Measurements from ENCODE around the gene LMX1A. TPM values are rescaled to one million over a fixed set of nuclear protein-coding genes. Genes with fewer than 3 reads are reported as not detected.

The LMX1A gene
- polyA plus RNA-seq, 1 donor (not counting 4 experiments of a cell fraction or from before 2014, with no cell fraction given), result not detected

DNA sequence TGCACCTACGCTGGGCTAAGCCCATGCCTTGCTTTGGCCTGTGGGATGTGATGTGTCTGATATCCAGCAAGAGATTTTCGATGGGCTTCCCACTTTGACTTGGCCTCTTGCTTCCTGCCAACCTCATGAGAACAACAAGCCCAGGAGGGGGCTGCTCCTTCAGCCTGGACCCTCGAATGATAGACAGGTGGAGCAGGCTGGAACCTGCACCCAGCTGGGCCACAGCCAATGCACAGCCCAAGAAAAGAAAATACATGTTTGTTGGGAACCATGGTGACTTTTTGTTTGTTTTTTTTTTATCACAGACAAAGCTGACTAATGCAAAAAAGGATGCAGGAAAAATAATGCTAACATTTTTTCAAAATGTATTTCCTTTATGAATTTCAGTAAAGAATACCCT is 144.3 kb downstream of the LMX1A start:
- Histone ChIP-seq H2AFZ (ENCODE audit: control insufficient read depth, low read length) (no peak overlapping the region), H3K9ac (ENCODE audit: control insufficient read depth, extremely low read depth, insufficient read depth, low read length) (no peak overlapping the region), H3K9me1 (ENCODE audit: control insufficient read depth, extremely low read depth, insufficient read depth, low read length) (no peaks in the 10 kb centered on the region), H3K4me3 (ENCODE audit: control insufficient read depth in 2 of 3, extremely low read depth in 1 of 3, insufficient read depth in 2 of 3, low read depth in 1 of 3, low read length in 3 of 3) (no peak overlapping the region), H3K27me3 (ENCODE audit: control insufficient read depth, extremely low read depth, insufficient read depth, low read length) (no peaks in the 10 kb centered on the region), H3K9me3 (ENCODE audit: control insufficient read depth, low read depth, low read length) (no peaks in the 10 kb centered on the region), H3K79me2 (ENCODE audit: control insufficient read depth, insufficient read depth, low read length) (no peaks in the 10 kb centered on the region), H3K27ac (ENCODE audit: control insufficient read depth, insufficient read depth, low read length) (no peak overlapping the region), H3K4me2 (ENCODE audit: control insufficient read depth, extremely low read depth, insufficient read depth, low read depth, low read length) (no peak overlapping the region), H3K36me3 (ENCODE audit: control insufficient read depth in 2 of 2, extremely low read depth in 1 of 2, insufficient read depth in 2 of 2, low read length in 2 of 2) (no peaks in the 10 kb centered on the region), H3K4me1 (ENCODE audit: control insufficient read depth, extremely low read depth, insufficient read depth, low read length) (no peaks in the 10 kb centered on the region), H4K20me1 (ENCODE audit: control insufficient read depth, extremely low read depth, insufficient read depth, low read length) (peaks cover 3% of the 10 kb centered on the region)
- no peak for TF ChIP-seq EZH2 (IDR thresholded peaks at IDR 0.05; ENCODE audit: low read length)
- TF ChIP-seq, protein P1, sequence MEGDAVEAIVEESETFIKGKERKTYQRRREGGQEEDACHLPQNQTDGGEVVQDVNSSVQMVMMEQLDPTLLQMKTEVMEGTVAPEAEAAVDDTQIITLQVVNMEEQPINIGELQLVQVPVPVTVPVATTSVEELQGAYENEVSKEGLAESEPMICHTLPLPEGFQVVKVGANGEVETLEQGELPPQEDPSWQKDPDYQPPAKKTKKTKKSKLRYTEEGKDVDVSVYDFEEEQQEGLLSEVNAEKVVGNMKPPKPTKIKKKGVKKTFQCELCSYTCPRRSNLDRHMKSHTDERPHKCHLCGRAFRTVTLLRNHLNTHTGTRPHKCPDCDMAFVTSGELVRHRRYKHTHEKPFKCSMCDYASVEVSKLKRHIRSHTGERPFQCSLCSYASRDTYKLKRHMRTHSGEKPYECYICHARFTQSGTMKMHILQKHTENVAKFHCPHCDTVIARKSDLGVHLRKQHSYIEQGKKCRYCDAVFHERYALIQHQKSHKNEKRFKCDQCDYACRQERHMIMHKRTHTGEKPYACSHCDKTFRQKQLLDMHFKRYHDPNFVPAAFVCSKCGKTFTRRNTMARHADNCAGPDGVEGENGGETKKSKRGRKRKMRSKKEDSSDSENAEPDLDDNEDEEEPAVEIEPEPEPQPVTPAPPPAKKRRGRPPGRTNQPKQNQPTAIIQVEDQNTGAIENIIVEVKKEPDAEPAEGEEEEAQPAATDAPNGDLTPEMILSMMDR (optimal IDR thresholded peaks at IDR 0.05 in 1 of 3, IDR thresholded peaks at IDR 0.05 in 1 of 3, conservative IDR thresholded peaks at IDR 0.05 in 1 of 3; ENCODE audit: extremely low read depth in 1 of 3, insufficient read depth in 2 of 3, low read length in 3 of 3), result no peak
- DNase-seq (ENCODE audit: low read depth, low spot score) (no peak), FAIRE-seq (no peak)
- dilution Hi-C loops (cut with MboI; ENCODE audit: extremely low pct_ligation_motif_present, low sequenced_read_pairs), result no loop called here

DNA sequence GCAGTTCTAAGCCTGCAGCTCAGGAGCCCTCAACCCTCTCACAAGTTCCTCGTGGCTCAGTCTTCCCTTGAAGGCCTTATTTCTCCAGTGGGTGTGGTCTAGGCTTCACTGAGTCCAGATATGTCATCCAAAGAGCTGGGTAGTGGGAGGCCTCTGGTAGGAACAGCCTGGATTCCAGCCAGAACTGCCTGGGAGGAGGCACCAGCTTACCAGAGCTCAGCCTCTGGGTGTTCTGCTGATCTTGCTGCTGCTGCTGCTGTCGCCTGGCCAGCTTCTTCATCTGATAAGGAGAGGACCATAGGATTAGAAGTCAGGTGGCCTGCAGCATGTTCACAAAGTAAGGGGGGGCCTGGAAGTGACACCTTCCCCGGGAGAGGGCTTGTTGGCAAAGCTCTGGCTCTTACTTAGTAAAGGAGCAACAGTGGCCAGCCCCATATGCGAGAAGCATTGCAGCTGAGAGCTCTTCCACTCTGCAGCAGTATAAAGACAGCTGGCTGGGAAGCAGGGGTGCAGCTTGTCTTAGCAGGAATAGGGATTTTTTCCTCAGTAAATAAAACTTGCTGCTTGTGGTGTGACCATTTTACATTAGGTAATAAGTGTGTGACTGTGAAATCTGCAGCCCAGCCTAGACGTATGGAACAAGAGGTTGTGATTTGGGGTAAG is 148.5 kb downstream of the LMX1A start:
- Histone ChIP-seq H3K4me3 (ENCODE audit: control insufficient read depth in 2 of 3, extremely low read depth in 1 of 3, insufficient read depth in 2 of 3, low read depth in 1 of 3, low read length in 3 of 3) (no peak overlapping the region), H2AFZ (ENCODE audit: control insufficient read depth, low read length) (no peak overlapping the region), H3K27ac (ENCODE audit: control insufficient read depth, insufficient read depth, low read length) (no peak overlapping the region), H3K9me3 (ENCODE audit: control insufficient read depth, low read depth, low read length) (no peaks in the 10 kb centered on the region), H3K79me2 (ENCODE audit: control insufficient read depth, insufficient read depth, low read length) (no peaks in the 10 kb centered on the region), H3K27me3 (ENCODE audit: control insufficient read depth, extremely low read depth, insufficient read depth, low read length) (no peaks in the 10 kb centered on the region), H3K4me1 (ENCODE audit: control insufficient read depth, extremely low read depth, insufficient read depth, low read length) (no peaks in the 10 kb centered on the region), H3K9ac (ENCODE audit: control insufficient read depth, extremely low read depth, insufficient read depth, low read length) (no peak overlapping the region), H4K20me1 (ENCODE audit: control insufficient read depth, extremely low read depth, insufficient read depth, low read length) (no peaks in the 10 kb centered on the region), H3K36me3 (ENCODE audit: control insufficient read depth in 2 of 2, extremely low read depth in 1 of 2, insufficient read depth in 2 of 2, low read length in 2 of 2) (no peaks in the 10 kb centered on the region), H3K4me2 (ENCODE audit: control insufficient read depth, extremely low read depth, insufficient read depth, low read depth, low read length) (no peak overlapping the region), H3K9me1 (ENCODE audit: control insufficient read depth, extremely low read depth, insufficient read depth, low read length) (no peaks in the 10 kb centered on the region)
- DNase-seq (ENCODE audit: low read depth, low spot score) (no peak), FAIRE-seq (no peak)
- TF ChIP-seq, protein P1 (optimal IDR thresholded peaks at IDR 0.05 in 1 of 3, IDR thresholded peaks at IDR 0.05 in 1 of 3, conservative IDR thresholded peaks at IDR 0.05 in 1 of 3; ENCODE audit: extremely low read depth in 1 of 3, insufficient read depth in 2 of 3, low read length in 3 of 3), result no peak
- no peak for TF ChIP-seq EZH2 (IDR thresholded peaks at IDR 0.05; ENCODE audit: low read length)
- dilution Hi-C loops (cut with MboI; ENCODE audit: extremely low pct_ligation_motif_present, low sequenced_read_pairs), result no loop called here

Data from keratinocyte (primary cell).